GM12878 (cell line): Measurements from ENCODE around the gene BIVM. TPM values are rescaled to one million over a fixed set of nuclear protein-coding genes. Genes with fewer than 3 reads are reported as not detected.

ENCODE experiments used
- ATAC-seq: fragments of 200-7000 bp; cut with Tn5 transposase; 3 replicates; pipeline ENCODE4 v1.9.1; 2020; ENCODE audit warnings: mild to moderate bottlenecking, moderate library complexity
- BruUV-seq: library from RNA; stranded (reverse); fragments of 400-500 nt; replicated peaks from 2 replicates; lab custom pipeline; 2021; lab: Mats Ljungman, UMichigan
- CTCF ChIA-PET: fragments of 300-600 bp; sonication (Branson Sonifier 250); formaldehyde crosslinking; extraction: SDS; loops from one replicate; lab custom pipeline; 2021; ENCODE audit warnings: inconsistent platforms; lab: Yijun Ruan, JAX
- POLR2A ChIA-PET: fragments of 350-600 bp; formaldehyde crosslinking; extraction: SDS; loops from one replicate; lab custom pipeline; 2021; ENCODE audit warnings: inconsistent platforms; lab: Charles Lee
- RAD21 ChIA-PET: fragments of 300-600 bp; sonication (Branson Sonifier 250); formaldehyde crosslinking; loops from one replicate; lab custom pipeline; 2023; ENCODE audit warnings: antibody characterized with exemption; ENCODE audit not compliant: unreplicated experiment; lab: Charles Lee
- SMC1A ChIA-PET: fragments of 300-600 bp; sonication (Branson Sonifier 250); formaldehyde crosslinking; loops from one replicate; lab custom pipeline; 2023; ENCODE audit not compliant: unreplicated experiment, uncharacterized antibody; lab: Charles Lee
- DNase-seq: peaks from one replicate; pipeline ENCODE4 v3.0.0-alpha.2; 2011; ENCODE audit warnings: low read depth, low spot score
- FAIRE-seq: peaks from 3 replicates; lab custom pipeline; 2011; peaks lifted over from hg19 to GRCh38; lab: Jason Lieb, UNC
- H2AFZ ChIP-seq: 2 replicates; pipeline ENCODE4 v1.6.0; 2011; ENCODE audit warnings: low read depth, low read length, control low read depth; ENCODE audit not compliant: control insufficient read depth
- H3K27ac ChIP-seq: 2 replicates; pipeline ENCODE4 v1.5.1; 2011; ENCODE audit warnings: control low read depth; ENCODE audit not compliant: control insufficient read depth, insufficient read depth
- H3K27me3 ChIP-seq, 2 experiments: replicated peaks in 1 of 2; 2 replicates each; pipeline versions ENCODE4 v1.6.0 to v1.6.1; 2011; ENCODE audit warnings: low read length in 1 of 2; ENCODE audit not compliant: control insufficient read depth in 2 of 2, insufficient read depth in 2 of 2
- H3K36me3 ChIP-seq, 2 experiments: 2 replicates each; pipeline ENCODE4 v1.5.1; 2011; ENCODE audit warnings: low read length in 1 of 2; ENCODE audit not compliant: control insufficient read depth in 2 of 2, insufficient read depth in 2 of 2
- H3K4me1 ChIP-seq: 2 replicates; pipeline ENCODE4 v1.6.1; 2011; ENCODE audit warnings: mild to moderate bottlenecking, low read length, moderate library complexity, mixed read lengths; ENCODE audit not compliant: control insufficient read depth, insufficient read depth
- H3K4me2 ChIP-seq: 2 replicates; pipeline ENCODE4 v1.6.0; 2011; ENCODE audit warnings: control low read depth; ENCODE audit not compliant: control insufficient read depth, insufficient read depth
- H3K4me3 ChIP-seq: fragments of 200-600 bp; sonication (generic); 2 replicates; pipeline ENCODE4 v1.5.1; 2016
- H3K79me2 ChIP-seq: 2 replicates; pipeline ENCODE4 v1.6.0; 2011; ENCODE audit warnings: low read length; ENCODE audit not compliant: control insufficient read depth, insufficient read depth
- H3K9ac ChIP-seq: 2 replicates; pipeline ENCODE4 v1.8.0; 2011; ENCODE audit warnings: low read length, control low read depth, mixed read lengths; ENCODE audit not compliant: control insufficient read depth, insufficient read depth
- H3K9me3 ChIP-seq: replicated peaks from 3 replicates; pipeline ENCODE4 v1.5.1; 2011; ENCODE audit warnings: mild to moderate bottlenecking, low read length; ENCODE audit not compliant: control insufficient read depth, insufficient read depth
- H4K20me1 ChIP-seq: 2 replicates; pipeline ENCODE4 v1.6.0; 2011; ENCODE audit not compliant: control insufficient read depth, insufficient read depth
- BCL11A ChIP-seq: IDR thresholded peaks from 2 replicates; pipeline ENCODE4 v1.6.1; 2011; ENCODE audit warnings: low read depth, low read length
- CHD1 ChIP-seq: IDR thresholded peaks from 2 replicates; pipeline ENCODE4 v1.6.1; 2012; ENCODE audit warnings: low read depth, low read length, improper control_type of control experiment
- CHD2 ChIP-seq: IDR thresholded peaks from 2 replicates; pipeline ENCODE4 v1.6.1; 2011; ENCODE audit warnings: low read depth, low read length, improper control_type of control experiment, borderline replicate concordance
- CUX1 ChIP-seq: IDR thresholded peaks from 2 replicates; pipeline ENCODE4 v1.6.1; 2012; ENCODE audit warnings: improper control_type of control experiment, low read depth, low read length; ENCODE audit not compliant: insufficient replicate concordance
- DPF2 ChIP-seq: fragments of 450-650 bp; IDR thresholded peaks from 2 replicates; pipeline ENCODE4 v1.6.1; 2017; ENCODE audit warnings: mild to moderate bottlenecking
- EED ChIP-seq: sonication (generic); IDR thresholded peaks from 2 replicates; pipeline ENCODE4 v1.6.1; 2016; ENCODE audit warnings: antibody characterized with exemption, low read depth
- HDAC6 ChIP-seq: fragments of 200-600 bp; sonication (generic); IDR thresholded peaks from one replicate; pipeline ENCODE4 v1.8.0; 2017; ENCODE audit warnings: antibody characterized with exemption; ENCODE audit not compliant: unreplicated experiment
- IKZF2 ChIP-seq, 2 experiments: fragments of 450-650 bp; IDR thresholded peaks; 2 replicates each; pipeline ENCODE4 v1.6.1; 2017; ENCODE audit warnings: mild to moderate bottlenecking in 2 of 2, moderate library complexity in 2 of 2
- KLF5 ChIP-seq: fragments of 450-650 bp; IDR thresholded peaks from 2 replicates; pipeline ENCODE4 v1.6.1; 2014; ENCODE audit warnings: mild to moderate bottlenecking; ENCODE audit not compliant: partially characterized antibody
- MEF2B ChIP-seq: fragments of 450-650 bp; IDR thresholded peaks from 2 replicates; pipeline ENCODE4 v1.6.1; 2018; ENCODE audit warnings: mild to moderate bottlenecking, moderate library complexity; ENCODE audit not compliant: partially characterized antibody, poor library complexity, severe bottlenecking
- RBBP5 ChIP-seq: fragments of 200-600 bp; sonication (generic); conservative IDR thresholded peaks from 2 replicates; pipeline ENCODE4 v1.6.1; 2016
- RELA ChIP-seq: fragments of 450-650 bp; IDR thresholded peaks from 2 replicates; pipeline ENCODE4 v1.8.0; 2014; ENCODE audit warnings: borderline replicate concordance; ENCODE audit not compliant: partially characterized antibody
- SIN3A ChIP-seq: IDR thresholded peaks from 2 replicates; pipeline ENCODE4 v1.6.1; 2012; ENCODE audit warnings: low read depth, low read length, improper control_type of control experiment
- SKIL ChIP-seq: fragments of 450-650 bp; IDR thresholded peaks from 2 replicates; pipeline ENCODE4 v1.6.1; 2017; ENCODE audit warnings: mild to moderate bottlenecking, low read depth, inconsistent platforms; ENCODE audit not compliant: poor library complexity, severe bottlenecking
- TCF3 ChIP-seq: IDR thresholded peaks from 2 replicates; pipeline ENCODE4 v1.6.1; 2012; ENCODE audit warnings: low read depth, mild to moderate bottlenecking, low read length, borderline replicate concordance; ENCODE audit not compliant: insufficient read depth
- TCF7 ChIP-seq: IDR thresholded peaks from 2 replicates; pipeline ENCODE4 v1.6.1; 2014; ENCODE audit warnings: antibody characterized with exemption, borderline replicate concordance
- ZNF24 ChIP-seq: fragments of 450-650 bp; IDR thresholded peaks from 2 replicates; pipeline ENCODE4 v1.6.1; 2017; ENCODE audit warnings: antibody characterized with exemption, mild to moderate bottlenecking
- WGBS: methylation state at CpG from one replicate; pipeline ENCODE4 v1.1.6; 2016; ENCODE audit warnings: low lambda C conversion rate; ENCODE audit not compliant: insufficient replicate concordance, insufficient coverage; ENCODE audit errors: missing lambda C conversion rate; 5-methylcytosine and 5-hydroxymethylcytosine counted together
- in situ Hi-C: fragments of 300-500 bp; cut with MboI; formaldehyde crosslinking; loops from 9 replicates; pipeline ENCODE4 v1.14.3; 2018; ENCODE audit warnings: mixed read lengths
- intact Hi-C: fragments of 100-400 bp; cut with micrococcal nuclease; formaldehyde crosslinking; loops from one replicate; pipeline ENCODE4 v1.14.2; 2022; ENCODE audit not compliant: unreplicated experiment
- polyA plus RNA-seq, 11 experiments: library from polyadenylated mRNA; depleted of rRNA in 4 of 11; unstranded in 6 of 11; stranded (reverse) in 5 of 11; fragments of >200 nt; fragmentation: Nextera tagmentation in 4 of 11; fragmentation: Illumina TruSeq in 1 of 11; extraction: Ambion mirVana in 4 of 11; extraction: Trizol in 1 of 11; gene quantifications; 1 replicate in 1 of 11; 2 replicates in 10 of 11; pipeline versions ENCODE4 v1.2.1 to v1.2.3, GENCODE V29; 2011 to 2016; ENCODE audit warnings: inconsistent platforms in 2 of 11, missing spikeins in 2 of 11, low read depth in 1 of 11
- total RNA-seq, 4 experiments: library from RNA; depleted of rRNA in 3 of 4; stranded (reverse); fragments of >200 nt in 3 of 4; fragmentation: Illumina TruSeq in 1 of 4; extraction: Trizol in 1 of 4; gene quantifications; 2 replicates each; pipeline versions ENCODE4 v1.2.1 to v1.2.3, GENCODE V29; 2013 to 2021
- TF ChIP-seq, protein P1 (sequence below): IDR thresholded peaks from 2 replicates; pipeline ENCODE4 v1.6.1; 2012; ENCODE audit warnings: low read depth, low read length, improper control_type of control experiment

The BIVM gene
- total and polyA plus RNA-seq, 10 of the 15 experiments (the other 5 are each of a cell fraction or from before 2014, with no cell fraction given): 3.4 to 20.1 (median 14.1) TPM

- in situ Hi-C loops (loop anchor here (5.0 kb wide), 1 partner anchor 248 kb away; the partner anchor contains the start of gene TPP2), intact Hi-C loops (loop anchor here (1.0 to 5.0 kb wide), 4 partner anchors 72 to 253 kb away; partner anchors contain the start of genes TEX30 and TPP2)
- ChIA-PET SMC1A (interaction anchor here (1.0 to 3.0 kb wide), 9 partner anchors 10 to 273 kb away, joined by 3 to 53 read pairs (median 4); partner anchors contain the start of gene TPP2), CTCF (interaction anchor here (0.8 to 5.4 kb wide), 9 partner anchors 16 to 266 kb away, joined by 3 to 106 read pairs (median 9); partner anchors contain the start of genes BIVM, POGLUT2 and TPP2), RAD21 (interaction anchor here (0.8 to 3.6 kb wide), 9 partner anchors 25 to 253 kb away, joined by 3 to 32 read pairs (median 6); partner anchors contain the start of genes TEX30 and TPP2), POLR2A (interaction anchor here (0.6 to 4.8 kb wide), 6 partner anchors 27 to 251 kb away, joined by 3 to 81 read pairs (median 3); partner anchors contain the start of genes TEX30 and TPP2)
- TSS peak; percentile 91 for BruUV-seq
- Histone ChIP-seq H3K4me1 (peaks cover 3% of the 10 kb centered on the region; the same call in 1 of the 2 replicates), H3K79me2 (peaks cover 47% of the 10 kb centered on the region), H3K4me3 (peak overlapping the region; percentile 98), H3K9me3 (no peaks in the 10 kb centered on the region), H3K9ac (peak overlapping the region; percentile 98), H3K4me2 (peak overlapping the region; percentile 96), H3K27me3 (no peaks in the 10 kb centered on the region), H4K20me1 (no peaks in the 10 kb centered on the region), H2AFZ (peak overlapping the region; percentile 54), H3K36me3 (peaks cover 0 to 4% of the 10 kb centered on the region in 2 experiments; a peak in 2 of 4 replicates), H3K27ac (peak overlapping the region; percentile 96)
- WGBS: 1% methylated on average over 13 of the region's 13 CpGs
- DNase-seq (no peak), FAIRE-seq (no peak), ATAC-seq (peak; percentile 33)
- no peak for TF ChIP-seq BCL11A
- TF ChIP-seq TCF7: no peak
- TF ChIP-seq TCF3: no peak
- no peak for TF ChIP-seq RELA
- TF ChIP-seq SKIL: no peak
- no peak for TF ChIP-seq CHD1
- TF ChIP-seq CUX1: no peak
- TF ChIP-seq HDAC6: no peak
- no peak for TF ChIP-seq CHD2
- peak; percentile 15 for TF ChIP-seq MEF2B
- no peak for TF ChIP-seq SIN3A
- TF ChIP-seq, protein P1, sequence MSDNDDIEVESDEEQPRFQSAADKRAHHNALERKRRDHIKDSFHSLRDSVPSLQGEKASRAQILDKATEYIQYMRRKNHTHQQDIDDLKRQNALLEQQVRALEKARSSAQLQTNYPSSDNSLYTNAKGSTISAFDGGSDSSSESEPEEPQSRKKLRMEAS: no peak
- no peak for TF ChIP-seq RBBP5
- TF ChIP-seq KLF5: no peak
- no peak for TF ChIP-seq IKZF2 (IDR thresholded peaks at IDR 0.05)
- no peak for TF ChIP-seq DPF2
- no peak for TF ChIP-seq EED
- TF ChIP-seq ZNF24: no peak
These were observed 46.3 kb downstream of the BIVM start for GRCh38 chr13:102845289-102845629.
